Measurements from ENCODE around the gene UROC1. TPM values are rescaled to one million over a fixed set of nuclear protein-coding genes. Genes with fewer than 3 reads are reported as not detected.

The UROC1 gene
- not detected in 5 replicates for total RNA-seq (2022; extraction: Qiagen RNA extraction; ENCODE audit: low read depth)

DNA sequence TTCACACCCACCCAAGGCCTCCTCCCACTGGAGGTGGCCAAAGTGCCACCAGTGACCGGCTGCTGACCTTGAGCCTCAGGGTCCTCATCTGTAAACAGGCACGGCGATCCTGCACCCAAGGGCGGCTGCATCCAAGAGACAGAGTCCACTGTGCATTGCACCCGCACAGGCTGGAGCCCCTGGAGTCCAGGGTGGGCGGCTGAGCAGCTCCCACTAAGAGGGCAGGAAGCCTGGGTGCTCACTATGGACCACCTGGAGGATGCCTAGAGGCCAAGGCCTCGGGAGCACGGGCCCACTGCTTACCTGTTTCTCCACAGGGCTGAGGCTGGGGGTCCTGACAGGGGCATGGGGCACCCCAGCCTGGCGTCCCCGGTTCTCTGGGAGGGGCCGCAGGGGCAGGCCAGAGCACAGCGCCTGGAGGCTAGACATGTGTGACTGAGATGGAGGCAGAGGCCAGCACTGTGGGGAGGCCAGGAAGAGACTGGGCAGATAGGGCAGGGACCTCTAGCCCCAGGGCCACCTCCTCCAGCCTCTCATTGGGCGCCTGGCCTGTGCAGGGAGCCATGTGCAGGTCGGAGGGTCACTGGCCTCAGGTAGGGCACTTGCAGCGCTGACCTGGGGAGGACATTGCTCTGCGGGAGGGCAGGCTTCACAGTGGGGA, at the start of gene UROC1:
TSS of gene UROC1 (minus strand) at position 483 of the 661 bp plus-strand sequence. CDS start at position 429, 54 bp downstream.

DNA sequence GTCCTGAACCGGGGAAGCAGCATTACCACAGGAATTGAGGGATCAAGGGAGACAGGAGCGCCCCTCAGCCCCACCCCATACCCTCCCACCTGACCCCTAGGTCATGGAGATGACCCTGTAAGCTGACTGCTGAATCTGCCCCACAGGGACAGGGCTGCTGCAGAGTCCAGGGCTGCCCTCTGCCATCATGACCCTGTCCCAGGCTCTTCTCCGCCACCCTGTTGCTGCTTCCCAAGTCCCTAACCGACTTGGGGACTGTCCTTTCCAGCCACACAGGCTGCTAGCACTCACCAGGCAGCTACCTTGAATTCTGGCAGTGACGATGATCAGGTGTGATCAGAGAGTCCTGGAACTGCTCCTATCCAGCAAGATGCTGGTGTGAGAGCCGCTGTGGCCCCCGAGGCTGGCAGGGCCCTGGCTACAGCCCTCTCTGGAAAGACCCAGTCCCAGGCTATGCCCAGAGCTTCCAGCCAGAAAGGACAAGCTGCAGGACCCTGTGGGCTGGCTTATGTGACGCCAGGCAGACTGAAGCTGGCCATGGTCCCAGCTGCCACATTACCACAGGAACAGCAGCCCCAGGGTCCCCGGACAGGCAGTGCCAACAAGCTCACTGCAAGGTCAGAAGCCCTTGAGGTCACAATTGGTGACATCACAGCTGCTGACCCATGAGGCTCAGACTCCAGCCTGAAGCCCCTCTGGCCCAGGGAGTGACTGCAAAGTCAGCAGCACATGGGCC, 40.9 kb upstream of the UROC1 start, which contains the start of gene C3orf22:
TSS of gene C3orf22 (minus strand) at position 597 of the 736 bp plus-strand sequence. CDS start 5,542 bp downstream, outside the sequence.

DNA sequence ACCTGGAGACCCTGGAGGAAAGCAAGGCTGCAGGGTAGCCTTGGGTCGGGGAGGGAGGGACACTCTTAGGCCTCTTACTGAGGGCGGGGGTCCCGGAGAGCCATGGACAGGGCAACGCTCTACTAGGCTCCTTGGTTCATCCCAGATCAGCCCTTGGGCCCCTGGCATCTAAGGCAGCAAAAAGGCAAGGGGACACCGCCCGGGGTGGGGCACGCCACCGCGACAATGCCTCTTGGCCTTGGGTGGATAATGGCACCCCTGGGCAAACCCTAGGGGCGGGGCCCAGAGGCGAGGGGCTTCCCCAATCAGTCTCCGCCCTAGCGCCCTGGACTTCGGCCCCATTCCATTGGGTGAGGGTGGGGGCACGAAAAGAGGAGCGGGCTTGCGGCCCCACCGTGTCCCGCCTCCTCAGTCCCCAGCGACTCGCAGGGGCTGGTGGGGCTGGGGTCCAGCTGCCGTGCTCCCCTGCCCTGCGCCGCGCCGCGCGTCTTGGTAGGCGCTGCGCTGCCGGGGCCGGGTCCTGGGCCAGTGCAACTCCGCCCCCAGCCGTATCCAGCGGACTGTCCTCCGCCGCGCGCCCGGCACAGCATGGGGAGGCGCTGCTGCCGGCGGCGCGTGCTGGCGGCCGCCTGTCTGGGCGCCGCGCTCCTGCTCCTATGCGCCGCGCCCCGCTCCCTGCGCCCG, 6.3 kb upstream of the UROC1 start, which contains the start of gene CHST13:
TSS of gene CHST13 (plus strand) at position 411 of the 684 bp plus-strand sequence. CDS start at position 589, 178 bp downstream.

DNA sequence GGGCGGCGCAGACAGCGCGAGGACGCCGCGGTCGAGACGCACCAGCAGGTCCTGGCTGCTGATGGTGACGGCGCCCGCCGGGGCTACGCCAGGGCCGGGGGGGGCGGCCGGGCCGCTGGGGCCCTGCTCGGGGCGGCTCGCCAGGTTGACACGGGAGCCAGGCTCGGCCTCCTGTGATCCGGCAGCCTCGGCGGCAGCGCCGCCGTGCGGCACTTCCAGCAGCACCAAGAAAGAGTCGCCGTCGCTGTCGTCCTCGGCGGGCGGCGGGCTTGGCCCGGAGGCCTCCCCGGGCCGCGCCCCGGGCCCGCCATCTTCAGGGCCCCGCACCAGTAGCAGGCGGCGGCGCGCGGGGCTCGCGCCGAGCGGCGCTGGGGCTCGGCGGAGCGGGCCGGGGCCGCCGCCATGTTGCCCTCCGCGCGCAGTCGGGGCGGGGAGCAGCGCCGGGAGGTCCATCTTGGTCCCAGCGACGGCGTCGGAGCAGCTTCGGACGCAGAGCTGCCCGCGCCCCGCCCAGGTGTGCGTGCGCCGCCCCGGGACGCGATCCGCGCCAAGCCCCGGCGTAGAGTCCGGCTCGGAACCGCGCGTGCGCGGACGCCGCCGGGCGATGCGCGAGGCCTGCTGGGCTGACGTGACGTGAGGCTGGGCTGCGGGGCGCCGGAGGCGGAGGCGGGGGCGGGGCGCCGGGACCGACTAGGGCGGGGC, 42.0 kb downstream of the UROC1 start, which contains the start of gene ZXDC:
TSS of gene ZXDC (minus strand) at position 479 of the 702 bp plus-strand sequence. CDS start at position 453, 26 bp downstream.

Other genes with a start within 250 kb of the UROC1 start
- gene KLF15, start 160.4 kb downstream of the UROC1 start, total RNA-seq (2022; extraction: Qiagen RNA extraction; ENCODE audit: low read depth): 0.21 to 0.65 TPM (median 0.27 TPM) in 5 replicates
- gene CFAP100, start 122.9 kb downstream of the UROC1 start, total RNA-seq (2022; extraction: Qiagen RNA extraction; ENCODE audit: low read depth): not detected in 5 replicates
- 7.5 to 9.2 TPM (median 8.1 TPM) in 5 replicates for gene ZXDC, start 41.9 kb downstream of the UROC1 start, total RNA-seq (2022; extraction: Qiagen RNA extraction; ENCODE audit: low read depth)
- gene CHST13, start 6.4 kb upstream of the UROC1 start, total RNA-seq (2022; extraction: Qiagen RNA extraction; ENCODE audit: low read depth): 0.41 to 1.5 TPM (median 0.88 TPM) in 5 replicates
- gene C3orf22, start 41.2 kb upstream of the UROC1 start, total RNA-seq (2022; extraction: Qiagen RNA extraction; ENCODE audit: low read depth): not detected in 5 replicates
- gene TXNRD3, start 137.4 kb upstream of the UROC1 start, total RNA-seq (2022; extraction: Qiagen RNA extraction; ENCODE audit: low read depth): 5.7 to 7.3 TPM (median 6.5 TPM) in 5 replicates
- 16.8 to 23.0 TPM (median 19.4 TPM) in 5 replicates for gene CHCHD6, start 186.5 kb upstream of the UROC1 start, total RNA-seq (2022; extraction: Qiagen RNA extraction; ENCODE audit: low read depth)